HepG2 (cell line): Measurements from ENCODE around the gene AADACL4. TPM values are rescaled to one million over a fixed set of nuclear protein-coding genes. Genes with fewer than 3 reads are reported as not detected.

Source experiments
- ATAC-seq: fragments of 200-7000 bp; cut with Tn5 transposase; 3 replicates; pipeline ENCODE4 v1.9.1; 2020; ENCODE audit warnings: mild to moderate bottlenecking, moderate library complexity
- BruUV-seq: library from RNA; stranded (reverse); fragments of 400-500 nt; replicated peaks from 2 replicates; lab custom pipeline; 2021; lab: Mats Ljungman, UMichigan
- CTCF ChIA-PET: fragments of 300-600 bp; formaldehyde crosslinking; extraction: SDS; loops from one replicate; lab custom pipeline; 2021; ENCODE audit warnings: low total read pairs, inconsistent platforms, low intra/inter-chr PET ratio; lab: Yijun Ruan, JAX
- POLR2A ChIA-PET: fragments of 350-600 bp; sonication (Branson Sonifier 250); formaldehyde crosslinking; loops from one replicate; lab custom pipeline; 2020; ENCODE audit warnings: antibody characterized with exemption, inconsistent platforms; lab: Yijun Ruan, JAX
- DNase-seq: peaks from one replicate; pipeline ENCODE4 v3.0.0-alpha.2; 2015; ENCODE audit warnings: low spot score
- FAIRE-seq: peaks from 3 replicates; lab custom pipeline; 2011; peaks lifted over from hg19 to GRCh38; lab: Jason Lieb, UNC
- H2AFZ ChIP-seq: one replicate; pipeline ENCODE4 v1.6.1; 2011; ENCODE audit warnings: low read length, inconsistent platforms
- H3K27ac ChIP-seq: fragments of 300-600 bp; 3 replicates; pipeline ENCODE4 v1.8.0; 2011; ENCODE audit warnings: mixed run types, mild to moderate bottlenecking, mixed read lengths, low read length, inconsistent platforms; ENCODE audit not compliant: insufficient read depth; ENCODE audit errors: extremely low read length
- H3K27me3 ChIP-seq, 2 experiments: fragments of 200-600 bp in 1 of 2; 2 replicates in 1 of 2; 3 replicates in 1 of 2; pipeline versions ENCODE4 v1.6.0 to v1.8.0; 2011; ENCODE audit warnings: low read length in 2 of 2, mild to moderate bottlenecking in 2 of 2, moderate library complexity in 2 of 2, inconsistent platforms in 1 of 2; ENCODE audit not compliant: insufficient read depth in 2 of 2, control insufficient read depth in 1 of 2
- H3K36me3 ChIP-seq, 2 experiments: fragments of 200-600 bp in 1 of 2; replicated peaks in 1 of 2; 2 replicates in 1 of 2; 3 replicates in 1 of 2; pipeline versions ENCODE4 v1.5.1 to v1.8.0; 2011; ENCODE audit warnings: low read length in 2 of 2, inconsistent platforms in 1 of 2; ENCODE audit not compliant: insufficient read depth in 2 of 2, control insufficient read depth in 1 of 2
- H3K4me1 ChIP-seq: 2 replicates; pipeline ENCODE4 v1.5.1; 2012; ENCODE audit warnings: low read length, inconsistent platforms; ENCODE audit not compliant: insufficient read depth
- H3K4me2 ChIP-seq: 2 replicates; pipeline ENCODE4 v1.6.0; 2011; ENCODE audit warnings: low read depth, low read length, inconsistent platforms
- H3K4me3 ChIP-seq, 3 experiments: fragments of 200-600 bp in 1 of 3; sonication (generic), shearing (Covaris generic) in 1 of 3; replicated peaks in 1 of 3; 2 replicates each; pipeline ENCODE4 v1.5.1; 2011 to 2016; ENCODE audit warnings: low read length in 3 of 3, inconsistent platforms in 2 of 3, low read depth in 2 of 3, mild to moderate bottlenecking in 2 of 3, control low read depth in 1 of 3, mixed read lengths in 1 of 3; ENCODE audit not compliant: insufficient read depth in 1 of 3
- H3K79me2 ChIP-seq: one replicate; pipeline ENCODE4 v1.6.1; 2011; ENCODE audit warnings: low read length, inconsistent platforms; ENCODE audit not compliant: insufficient read depth
- H3K9ac ChIP-seq: 2 replicates; pipeline ENCODE4 v1.6.0; 2011; ENCODE audit warnings: mild to moderate bottlenecking, low read depth, low read length, inconsistent platforms; ENCODE audit not compliant: insufficient read depth
- H3K9me3 ChIP-seq: 2 replicates; pipeline ENCODE4 v1.5.1; 2012; ENCODE audit warnings: mild to moderate bottlenecking, low read length
- H4K20me1 ChIP-seq: 2 replicates; pipeline ENCODE4 v1.6.0; 2011; ENCODE audit warnings: inconsistent platforms, mild to moderate bottlenecking, low read length, moderate library complexity; ENCODE audit not compliant: insufficient read depth
- ATF7 ChIP-seq, 2 experiments: fragments of 450-650 bp in 1 of 2; sonication (generic) in 1 of 2; formaldehyde crosslinking in 1 of 2; IDR thresholded peaks; 2 replicates each; pipeline versions ENCODE4 v1.4.0 to v1.6.1; 2016 to 2020; ENCODE audit warnings: antibody characterized with exemption in 1 of 2, mild to moderate bottlenecking in 1 of 2, missing genetic modification reagents in 1 of 2
- GZF1 ChIP-seq: sonication (generic); formaldehyde crosslinking; IDR thresholded peaks from 2 replicates; pipeline ENCODE4 v1.5.1; 2020; ENCODE audit warnings: mild to moderate bottlenecking, missing genetic modification reagents
- NR2F2 ChIP-seq: IDR thresholded peaks from 2 replicates; pipeline ENCODE4 v1.6.1; 2012; ENCODE audit warnings: low read depth, inconsistent platforms, borderline replicate concordance
- POGK ChIP-seq: sonication (generic); formaldehyde crosslinking; conservative IDR thresholded peaks from 2 replicates; pipeline ENCODE4 v1.8.0; 2022; ENCODE audit warnings: mild to moderate bottlenecking, moderate library complexity, missing genetic modification reagents
- SPEN ChIP-seq: sonication (generic); formaldehyde crosslinking; IDR thresholded peaks from 2 replicates; pipeline ENCODE4 v1.5.1; 2020; ENCODE audit warnings: low read depth, mild to moderate bottlenecking, missing genetic modification reagents
- WGBS: methylation state at CpG from one replicate; pipeline ENCODE4 v1.1.6; 2017; ENCODE audit warnings: low lambda C conversion rate; 5-methylcytosine and 5-hydroxymethylcytosine counted together
- in situ Hi-C: cut with HindIII; loops from 2 replicates; pipeline ENCODE4 v1.10.0; 2017; ENCODE audit warnings: low pct_unique_long_range_greater_than_20kb; ENCODE audit not compliant: extremely low pct_ligation_motif_present
- intact Hi-C: fragments of 100-400 bp; cut with micrococcal nuclease; formaldehyde crosslinking; loops from one replicate; pipeline ENCODE4 v1.10.0; 2022; ENCODE audit not compliant: unreplicated experiment
- polyA plus RNA-seq, 8 experiments: library from polyadenylated mRNA; depleted of rRNA in 3 of 8; stranded (reverse) in 7 of 8; unstranded in 1 of 8; fragments of >200 nt; fragmentation: Illumina TruSeq in 4 of 8; extraction: Trizol in 4 of 8; gene quantifications; 2 replicates each; pipeline versions ENCODE4 v1.2.1 to v1.2.3, GENCODE V29; 2011 to 2016; ENCODE audit warnings: low read depth in 4 of 8, missing spikeins in 1 of 8, mixed read lengths in 1 of 8; ENCODE audit not compliant: insufficient read depth in 1 of 8
- total RNA-seq, 5 experiments: library from RNA; depleted of rRNA; stranded (reverse); fragments of >200 nt; fragmentation: Illumina TruSeq; extraction: Trizol; gene quantifications; 2 replicates each; pipeline ENCODE4 v1.2.3, GENCODE V29; 2016; ENCODE audit warnings: low read depth in 1 of 5
- TF ChIP-seq, protein P1 (sequence below): IDR thresholded peaks from 2 replicates; pipeline ENCODE4 v1.6.1; 2016; ENCODE audit warnings: mild to moderate bottlenecking

The AADACL4 gene
- total and polyA plus RNA-seq, 2 of the 13 experiments (the other 11 are each of a cell fraction or from before 2014, with no cell fraction given) = not detected

DNA sequence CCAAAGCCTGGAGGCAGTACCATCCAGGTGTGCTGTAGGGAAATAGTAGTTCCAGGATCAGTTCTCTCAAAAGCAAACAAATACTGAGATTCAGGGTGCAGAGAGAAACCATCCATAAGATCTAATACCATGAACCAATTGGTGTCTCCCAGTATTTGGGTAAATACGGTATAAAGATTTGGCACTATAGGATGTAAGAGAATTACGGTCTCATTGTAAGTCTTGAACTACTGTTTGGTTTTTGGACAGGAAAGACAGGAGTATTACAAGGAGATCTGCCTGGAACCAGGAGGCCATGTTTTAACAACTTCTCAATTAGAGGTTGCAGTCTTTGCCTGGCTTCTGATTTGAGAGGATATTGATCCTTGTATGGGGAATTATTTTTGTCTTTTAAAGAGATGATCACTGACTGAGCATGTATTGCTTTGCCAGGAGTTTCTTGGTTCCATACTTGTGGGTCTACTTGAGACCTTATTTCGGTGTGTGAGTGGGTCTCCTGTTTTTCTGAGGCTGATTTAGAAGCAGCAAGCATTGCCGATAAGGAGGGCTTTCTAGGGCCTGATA, 10.2 kb downstream of the AADACL4 start:
- Histone ChIP-seq H3K27me3 (peaks cover 0 to 29% of the 10 kb centered on the region in 2 experiments; a peak in 3 of 5 replicates), H3K4me2 (no peak overlapping the region), H3K4me3 (no peak overlapping the region), H4K20me1 (no peaks in the 10 kb centered on the region), H3K27ac (no peak overlapping the region), H3K9me3 (no peaks in the 10 kb centered on the region), H3K36me3 (no peaks in the 10 kb centered on the region), H3K9ac (no peak overlapping the region), H3K79me2 (no peaks in the 10 kb centered on the region), H2AFZ (no peak overlapping the region), H3K4me1 (peaks cover 21% of the 10 kb centered on the region)
- DNase-seq (no peak), FAIRE-seq (no peak), ATAC-seq (no peak)
- ChIA-PET CTCF (no interaction called here), POLR2A (interaction anchor here (0.8 kb wide), 1 partner anchor 30 kb away, joined by 4 read pairs; no protein-coding TSS in a partner anchor)
- in situ Hi-C loops (loop anchor here (10.0 to 25.0 kb wide), 2 partner anchors 379 to 542 kb away; no protein-coding TSS in a partner anchor), intact Hi-C loops (no loop called here)
- no TSS peak for BruUV-seq
- WGBS = 41% methylated on average over 2 of the region's 4 CpGs
- TF ChIP-seq, protein P1, sequence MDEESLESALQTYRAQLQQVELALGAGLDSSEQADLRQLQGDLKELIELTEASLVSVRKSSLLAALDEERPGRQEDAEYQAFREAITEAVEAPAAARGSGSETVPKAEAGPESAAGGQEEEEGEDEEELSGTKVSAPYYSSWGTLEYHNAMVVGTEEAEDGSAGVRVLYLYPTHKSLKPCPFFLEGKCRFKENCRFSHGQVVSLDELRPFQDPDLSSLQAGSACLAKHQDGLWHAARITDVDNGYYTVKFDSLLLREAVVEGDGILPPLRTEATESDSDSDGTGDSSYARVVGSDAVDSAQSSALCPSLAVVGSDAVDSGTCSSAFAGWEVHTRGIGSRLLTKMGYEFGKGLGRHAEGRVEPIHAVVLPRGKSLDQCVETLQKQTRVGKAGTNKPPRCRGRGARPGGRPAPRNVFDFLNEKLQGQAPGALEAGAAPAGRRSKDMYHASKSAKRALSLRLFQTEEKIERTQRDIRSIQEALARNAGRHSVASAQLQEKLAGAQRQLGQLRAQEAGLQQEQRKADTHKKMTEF (CRISPR knock-in tag) = no peak
- no peak for TF ChIP-seq SPEN (CRISPR knock-in tag)
- TF ChIP-seq POGK = 0 out of 2 replicates have a peak, but pooled peaks have one; percentile 23
- TF ChIP-seq NR2F2 = no peak
- no peak for TF ChIP-seq ATF7 (IDR thresholded peaks at IDR 0.05)
- no peak for TF ChIP-seq ATF7 (CRISPR knock-in tag; IDR thresholded peaks at IDR 0.05)
- peak; percentile 99 for TF ChIP-seq GZF1 (CRISPR knock-in tag)
